ENCODE measurements around the gene FYTTD1.

GRCh38 chr3:197706658-197707057 lies 43.0 kb upstream of the FYTTD1 start:
- TF ChIP-seq CTCF (IDR thresholded peaks at IDR 0.05; ENCODE audit: low read depth, low read length, poor library complexity, severe bottlenecking) (no peak), EZH2phosphoT487 (IDR thresholded peaks at IDR 0.05; ENCODE audit: borderline replicate concordance, low read length) (no peak)
